ENCODE measurements around the gene ZFAND2A.

The ZFAND2A gene

DNA sequence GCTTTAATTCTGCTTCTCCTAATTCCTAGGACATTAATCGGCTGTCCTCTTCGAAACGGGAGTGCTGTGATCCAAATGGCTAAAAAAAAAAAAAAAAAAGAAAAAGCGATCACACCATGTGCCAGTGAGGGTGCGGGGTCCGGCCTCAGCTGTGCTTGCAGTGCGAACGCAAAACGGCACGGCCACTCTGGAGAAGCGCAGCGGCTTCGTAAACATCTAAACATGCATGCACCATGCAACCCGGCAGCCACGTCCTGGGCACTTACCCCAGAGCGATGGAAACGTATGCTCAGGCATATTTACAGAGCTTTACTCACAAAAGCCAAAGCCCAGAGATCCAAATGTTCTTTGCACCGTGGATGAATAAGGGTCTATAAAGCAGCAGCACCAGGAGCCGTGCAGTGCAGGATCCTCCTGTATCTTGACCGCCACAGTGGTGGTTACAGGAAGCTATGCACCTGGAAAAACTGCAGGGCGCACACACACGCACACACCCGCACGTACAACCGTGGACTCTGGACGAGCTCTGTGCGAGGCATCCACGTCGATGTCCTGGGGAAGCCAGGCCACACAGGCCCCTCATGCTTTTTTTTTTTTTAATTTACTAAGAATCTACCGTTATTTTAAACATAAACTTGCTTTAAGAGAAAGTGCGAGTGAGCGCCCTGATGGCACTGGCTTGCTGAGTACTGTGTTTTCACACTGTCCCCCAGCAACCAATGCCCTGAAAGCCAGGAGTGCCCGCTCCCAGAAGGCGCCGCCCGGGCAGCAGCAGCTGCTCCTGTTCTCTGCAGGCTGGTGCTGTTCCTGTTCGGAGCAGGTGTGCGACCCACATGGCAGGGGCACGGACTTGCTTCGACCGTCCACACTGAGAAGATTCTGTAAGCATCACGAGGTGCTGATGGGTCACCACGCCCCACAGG, 47.1 kb downstream of the ZFAND2A start:
- Mint-ChIP-seq H3K9me3 (peaks cover 2% of the 10 kb centered on the region), H3K27ac (no peak overlapping the region), H3K4me3 (no peak overlapping the region), H3K36me3 (peaks cover 8% of the 10 kb centered on the region), H3K4me1 (peaks cover 4% of the 10 kb centered on the region), H3K27me3 (no peaks in the 10 kb centered on the region)
- no peak for ATAC-seq

DNA sequence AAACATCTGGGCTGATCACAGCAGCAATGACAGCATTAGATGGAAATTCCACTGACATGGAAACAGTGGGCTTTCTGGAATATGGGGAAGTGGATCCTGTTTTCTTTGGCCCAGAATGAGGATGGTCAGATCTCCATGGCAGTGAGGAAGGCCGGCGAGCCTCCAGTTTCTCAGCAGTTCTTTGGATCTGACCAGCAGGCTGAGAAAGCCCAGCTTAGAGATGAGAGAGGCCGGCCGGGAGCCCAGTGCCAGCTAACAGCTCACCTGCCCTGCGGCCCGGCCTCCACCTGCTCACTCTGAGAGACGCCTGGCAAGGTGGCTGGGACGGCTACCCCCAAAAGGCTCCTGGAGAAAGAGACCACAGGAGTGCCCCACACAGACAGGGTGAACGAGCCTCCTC, 47.9 kb downstream of the ZFAND2A start:
- no peak overlapping the region for H3K27ac Mint-ChIP-seq
- no peak overlapping the region for H3K4me3 Mint-ChIP-seq

DNA sequence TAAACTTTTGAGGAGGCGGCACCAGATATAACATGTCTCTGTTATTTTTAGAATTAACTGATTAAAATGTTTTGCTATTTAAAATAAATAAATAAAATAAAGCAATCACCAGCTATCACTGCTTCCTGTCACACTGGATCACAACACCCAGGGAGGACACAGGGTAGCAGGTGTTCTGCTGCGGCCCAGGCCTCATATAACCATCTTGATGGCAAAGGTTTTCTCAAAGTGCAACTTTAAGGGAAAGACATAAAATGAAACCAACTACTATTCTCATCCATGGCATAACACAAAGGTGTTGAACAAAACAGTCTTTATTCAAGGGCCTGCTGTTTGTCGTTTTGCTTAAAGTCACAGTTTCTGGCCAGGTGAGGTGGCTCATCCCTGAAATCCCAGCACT, 48.8 kb downstream of the ZFAND2A start:
- H3K36me3 Mint-ChIP-seq, result peaks cover 5% of the 10 kb centered on the region
- H3K27ac Mint-ChIP-seq, result no peak overlapping the region
- peaks cover 3% of the 10 kb centered on the region for H3K4me1 Mint-ChIP-seq
- H3K9me3 Mint-ChIP-seq, result no peaks in the 10 kb centered on the region
- H3K4me3 Mint-ChIP-seq, result no peak overlapping the region
- H3K27me3 Mint-ChIP-seq, result peaks cover 7% of the 10 kb centered on the region
- ATAC-seq, result no peak

More for the DNA sequence above, 47.9 kb downstream of the ZFAND2A start:
- H3K4me1 Mint-ChIP-seq, result no peaks in the 10 kb centered on the region
- ATAC-seq, result no peak
- H3K9me3 Mint-ChIP-seq, result no peaks in the 10 kb centered on the region
- no peaks in the 10 kb centered on the region for H3K27me3 Mint-ChIP-seq
- peaks cover under 1% of the 10 kb centered on the region for H3K36me3 Mint-ChIP-seq

DNA sequence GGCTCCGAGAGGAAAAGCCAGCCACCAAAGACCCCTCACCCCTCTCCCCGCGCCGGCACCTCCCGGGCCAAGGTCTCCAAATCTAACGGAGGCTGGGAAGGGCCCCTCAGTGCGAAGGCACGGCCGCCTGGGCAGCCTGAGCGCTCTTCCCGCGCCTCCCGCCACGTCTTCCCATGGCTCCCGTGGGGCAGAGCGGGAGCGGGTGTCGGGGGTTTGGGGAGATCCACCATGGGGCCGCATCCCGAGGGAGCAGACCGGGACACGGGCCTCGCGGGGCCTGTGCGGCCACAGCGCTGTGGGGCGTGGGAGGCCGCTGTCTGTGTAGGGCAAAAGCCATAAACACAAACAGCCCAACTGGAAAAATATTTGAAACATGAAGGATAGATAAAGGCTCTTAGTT, 49.6 kb downstream of the ZFAND2A start:
- no peak overlapping the region for H3K4me3 Mint-ChIP-seq

DNA sequence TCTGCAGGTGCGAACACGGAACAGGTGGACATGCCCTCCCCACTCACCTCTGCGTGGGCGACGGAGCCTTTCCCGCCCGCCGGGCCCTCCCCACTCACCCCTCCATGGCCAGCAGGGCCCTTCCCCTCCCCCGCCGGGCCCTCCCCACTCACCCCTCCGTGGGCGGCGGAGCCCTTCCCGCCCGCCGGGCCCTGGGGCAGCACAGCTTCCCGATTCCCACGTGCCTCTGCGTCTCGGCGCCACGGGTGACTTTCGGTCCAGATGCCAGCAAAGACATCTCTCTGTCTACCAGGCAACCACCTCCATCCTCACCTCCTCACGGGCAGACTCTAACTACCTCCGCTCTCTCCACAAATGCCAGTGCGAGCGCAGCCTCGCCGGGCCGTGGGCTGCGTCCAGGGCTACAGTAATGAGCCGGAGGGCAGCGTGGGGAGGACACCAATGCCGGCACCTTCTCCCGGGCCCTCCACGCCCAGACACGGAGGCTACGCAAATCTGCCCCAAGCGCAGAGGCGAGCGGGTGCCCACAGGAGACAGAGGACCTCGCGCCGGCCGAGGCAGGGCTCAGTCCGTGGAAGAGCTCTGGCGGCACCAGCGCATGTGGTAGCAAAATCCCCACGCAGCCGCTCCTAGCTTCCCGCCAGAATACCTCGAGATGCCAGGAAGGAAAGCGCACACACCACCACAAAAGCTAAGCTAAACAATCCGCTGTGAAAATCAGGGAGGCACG, 50.2 kb downstream of the ZFAND2A start:
- Mint-ChIP-seq H3K27me3 (peaks cover 12% of the 10 kb centered on the region), H3K27ac (no peak overlapping the region), H3K4me1 (peaks cover 18% of the 10 kb centered on the region), H3K4me3 (no peak overlapping the region), H3K36me3 (peaks cover 10% of the 10 kb centered on the region), H3K9me3 (no peaks in the 10 kb centered on the region)
- peak; percentile 43 for ATAC-seq

More for the DNA sequence above, 49.6 kb downstream of the ZFAND2A start:
- ATAC-seq, result no peak
- no peaks in the 10 kb centered on the region for H3K9me3 Mint-ChIP-seq
- H3K27ac Mint-ChIP-seq, result no peak overlapping the region
- H3K36me3 Mint-ChIP-seq, result peaks cover 10% of the 10 kb centered on the region
- peaks cover 11% of the 10 kb centered on the region for H3K4me1 Mint-ChIP-seq
- H3K27me3 Mint-ChIP-seq, result peaks cover 12% of the 10 kb centered on the region

DNA sequence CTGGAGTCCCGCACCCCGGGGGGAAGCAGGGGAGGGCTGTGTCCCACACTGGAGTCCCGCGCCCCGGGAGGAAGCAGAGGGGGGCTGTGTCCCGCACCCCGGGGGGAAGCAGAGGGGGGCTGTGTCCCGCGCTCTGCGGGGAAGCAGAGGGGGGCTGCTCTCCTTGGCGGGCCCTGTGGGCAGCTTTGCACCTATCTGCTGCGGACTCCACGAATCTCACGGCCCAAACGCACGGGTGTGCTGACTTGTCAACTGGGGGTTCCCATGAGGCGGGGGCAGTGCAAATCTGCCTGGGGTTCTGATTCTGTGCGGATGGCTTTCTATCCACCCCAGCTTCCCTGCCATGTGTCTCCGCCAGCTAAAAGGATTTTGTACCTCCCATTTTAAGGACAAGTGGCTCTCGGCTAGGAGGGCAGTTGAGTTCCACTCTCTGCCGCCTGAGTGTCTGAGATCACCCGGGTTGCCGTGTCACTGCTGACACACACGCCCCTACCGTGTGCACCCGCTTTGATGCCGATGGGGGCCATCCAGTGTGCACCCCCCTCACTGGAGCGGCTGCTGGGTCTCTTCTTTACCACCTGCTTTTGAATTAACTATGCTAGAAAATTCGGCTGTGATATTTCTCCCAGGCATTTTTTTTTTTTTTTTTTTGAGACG, 51.6 kb downstream of the ZFAND2A start:
- Mint-ChIP-seq H3K4me3 (no peak overlapping the region), H3K27ac (no peak overlapping the region), H3K27me3 (peaks cover 12% of the 10 kb centered on the region), H3K9me3 (no peaks in the 10 kb centered on the region), H3K36me3 (peaks cover 10% of the 10 kb centered on the region), H3K4me1 (peaks cover 31% of the 10 kb centered on the region)
- no peak for ATAC-seq

DNA sequence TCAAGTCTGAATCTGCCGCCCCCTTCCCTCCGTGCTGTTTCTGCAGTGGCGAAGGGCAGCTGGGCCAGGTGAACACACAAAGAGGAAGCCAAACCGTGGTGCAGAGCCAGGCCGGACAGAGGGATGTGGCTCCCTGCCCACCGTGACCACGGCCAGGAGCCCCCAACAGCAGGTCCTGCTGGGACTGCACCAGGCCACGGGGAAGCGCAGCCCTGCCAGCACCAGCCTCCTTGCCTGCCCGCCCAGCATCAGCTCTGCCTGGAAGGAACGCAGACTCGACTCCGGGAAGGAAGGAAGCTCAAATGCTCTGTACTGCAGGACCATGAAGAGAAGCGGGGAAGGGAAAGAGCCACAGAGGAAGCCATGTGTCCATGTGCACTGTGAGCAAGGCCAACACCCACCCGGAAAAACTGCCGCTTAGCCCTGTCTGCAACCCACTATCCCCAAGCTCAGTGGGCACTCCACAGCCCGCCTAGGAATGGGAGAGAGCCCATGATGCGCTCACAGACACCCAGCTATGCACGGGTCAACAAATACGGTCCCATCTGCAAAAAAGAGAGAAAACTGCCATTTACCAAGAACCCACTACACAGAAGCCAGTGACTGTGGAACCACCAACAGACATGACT, 53.1 kb downstream of the ZFAND2A start:
- Mint-ChIP-seq H3K4me1 (peaks cover 43% of the 10 kb centered on the region), H3K27ac (no peak overlapping the region), H3K36me3 (peaks cover 10% of the 10 kb centered on the region), H3K27me3 (peaks cover 12% of the 10 kb centered on the region), H3K4me3 (no peak overlapping the region), H3K9me3 (no peaks in the 10 kb centered on the region)
- ATAC-seq, result no peak

DNA sequence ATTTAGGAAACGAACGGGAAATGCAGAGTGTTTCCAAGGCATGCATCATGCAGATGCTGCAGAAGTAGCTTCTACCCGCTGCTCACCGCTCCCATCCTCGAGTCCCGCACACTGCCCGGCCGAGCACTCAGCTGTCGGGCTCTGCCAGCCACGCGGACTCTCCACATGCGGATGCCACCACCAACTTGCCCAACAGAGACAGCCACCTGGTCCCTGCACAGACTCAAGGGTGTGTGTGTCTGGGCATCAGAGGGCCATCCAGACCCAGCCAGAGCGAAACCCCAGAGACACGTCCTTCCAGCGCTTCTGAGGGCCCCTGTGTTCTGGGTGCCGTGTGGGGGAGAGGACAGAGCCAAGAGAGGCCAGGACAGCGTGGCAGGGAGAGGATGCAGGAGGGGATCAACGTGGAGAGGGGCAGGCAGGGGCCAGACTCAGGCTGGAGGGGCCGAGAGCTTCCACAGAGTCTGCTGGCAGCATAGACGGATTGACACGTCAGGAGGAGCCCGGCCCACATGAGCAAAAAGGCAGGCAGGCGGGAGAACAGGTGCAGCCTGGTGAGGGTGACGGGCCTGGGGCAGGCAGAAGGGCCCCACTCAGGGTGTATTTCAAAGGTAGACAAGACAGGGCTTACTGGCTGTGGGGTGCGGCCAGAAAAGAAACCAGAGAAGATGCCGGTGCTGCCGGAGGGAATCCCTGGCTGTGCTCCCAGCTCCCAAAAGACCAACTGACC, 53.8 kb downstream of the ZFAND2A start:
- Mint-ChIP-seq H3K27me3 (peaks cover 12% of the 10 kb centered on the region), H3K4me1 (peaks cover 43% of the 10 kb centered on the region), H3K27ac (peak overlapping the region; percentile 86), H3K36me3 (peaks cover 10% of the 10 kb centered on the region), H3K9me3 (no peaks in the 10 kb centered on the region), H3K4me3 (no peak overlapping the region)
- no peak for ATAC-seq

DNA sequence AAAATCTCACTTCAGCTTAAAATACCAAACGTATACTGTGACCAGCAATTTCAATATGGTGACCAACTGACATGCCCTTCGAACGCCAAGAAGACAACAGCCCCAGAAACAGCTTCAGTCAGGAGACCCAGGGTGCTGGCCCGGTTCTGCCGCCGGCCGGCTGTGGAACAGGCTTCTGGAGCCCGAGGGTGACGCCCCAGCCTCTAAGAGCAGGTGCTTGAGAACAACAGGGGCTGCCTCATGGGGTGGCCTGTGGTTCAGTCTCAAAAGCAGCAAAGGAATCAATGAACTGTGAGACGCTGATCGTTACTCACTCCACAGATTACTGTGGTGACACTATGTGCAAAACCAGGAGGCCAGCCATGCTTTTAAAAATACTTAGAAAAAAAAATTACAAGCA, 54.8 kb downstream of the ZFAND2A start:
- peak; percentile 81 for ATAC-seq
- no peaks in the 10 kb centered on the region for H3K9me3 Mint-ChIP-seq
- peak overlapping the region; percentile 86 for H3K27ac Mint-ChIP-seq
- H3K36me3 Mint-ChIP-seq, result peaks cover 10% of the 10 kb centered on the region
- H3K4me3 Mint-ChIP-seq, result peak overlapping the region; percentile 56
- peaks cover 12% of the 10 kb centered on the region for H3K27me3 Mint-ChIP-seq
- peaks cover 43% of the 10 kb centered on the region for H3K4me1 Mint-ChIP-seq

DNA sequence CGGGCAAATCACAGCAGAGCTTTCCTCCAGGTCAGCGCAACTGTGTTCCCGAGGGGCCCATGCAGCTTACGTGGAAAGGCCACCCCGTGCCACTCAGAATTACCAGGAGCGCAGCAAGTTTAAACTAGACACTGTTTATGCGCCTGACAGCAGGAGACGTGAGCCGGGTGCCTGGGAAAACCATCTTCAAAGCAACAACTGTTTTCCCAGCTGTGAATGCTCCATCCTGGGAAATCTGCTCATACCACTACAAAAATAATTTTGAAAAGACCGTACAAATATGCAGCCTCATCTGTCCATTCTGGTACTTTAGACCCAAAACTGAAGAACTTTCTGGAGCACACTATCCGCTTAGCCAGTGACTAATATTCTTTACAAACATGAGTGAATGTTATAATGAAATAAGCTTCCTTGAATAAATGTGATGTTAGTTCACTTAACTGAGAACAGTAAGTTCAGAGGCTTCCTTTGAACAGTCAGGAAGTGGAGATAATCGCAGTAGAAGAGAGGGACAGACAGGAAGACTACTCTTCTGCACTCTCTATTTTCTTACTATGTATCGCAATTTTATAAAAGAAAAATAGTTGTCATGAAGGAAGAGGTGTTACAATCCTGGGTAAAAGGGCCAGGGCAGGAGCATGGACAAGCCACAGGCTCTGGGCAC, 55.3 kb downstream of the ZFAND2A start:
- peak overlapping the region; percentile 86 for H3K27ac Mint-ChIP-seq

DNA sequence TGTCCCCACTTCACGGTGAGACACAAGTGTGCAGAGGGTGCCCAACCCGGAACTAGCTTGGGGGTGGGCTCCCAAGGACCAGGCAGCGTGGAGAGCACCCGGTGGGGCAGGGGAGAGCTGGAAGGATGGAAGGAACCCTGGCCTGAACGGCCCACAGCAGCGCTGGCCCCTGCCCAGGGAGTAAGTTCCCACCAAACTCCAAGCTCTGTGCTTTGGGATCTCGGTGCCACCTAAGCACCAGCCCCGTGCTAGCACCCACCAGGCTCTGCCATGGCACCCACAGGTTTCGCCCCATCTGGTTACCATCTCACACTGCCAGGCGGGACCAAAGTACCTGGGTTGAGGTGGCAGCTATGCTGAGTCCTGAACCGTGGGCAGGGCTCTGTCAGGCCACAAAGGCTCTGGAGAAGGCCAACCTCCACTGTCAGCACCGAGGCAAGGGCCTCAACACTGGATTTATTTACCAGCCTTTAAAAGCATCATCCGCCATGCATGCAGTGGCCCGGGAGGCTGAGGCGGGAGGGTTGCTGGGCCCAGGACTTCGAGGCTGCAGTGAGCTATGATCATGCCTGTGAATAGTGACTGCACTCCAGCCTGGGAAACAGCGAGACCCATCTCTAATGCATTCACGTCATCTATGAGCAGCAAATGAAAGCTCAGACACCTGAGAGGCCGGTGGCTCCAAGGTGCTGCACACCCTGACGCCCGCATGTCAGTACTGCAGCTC, 56.0 kb downstream of the ZFAND2A start:
- ATAC-seq, result no peak
- Mint-ChIP-seq H3K9me3 (no peaks in the 10 kb centered on the region), H3K4me1 (peaks cover 43% of the 10 kb centered on the region), H3K27ac (peak overlapping the region; percentile 86), H3K36me3 (peaks cover 17% of the 10 kb centered on the region), H3K27me3 (peaks cover 12% of the 10 kb centered on the region), H3K4me3 (peak overlapping the region; percentile 68)

More for the DNA sequence above, 55.3 kb downstream of the ZFAND2A start:
- no peak for ATAC-seq
- peaks cover 43% of the 10 kb centered on the region for H3K4me1 Mint-ChIP-seq
- H3K9me3 Mint-ChIP-seq, result no peaks in the 10 kb centered on the region
- H3K27me3 Mint-ChIP-seq, result peaks cover 12% of the 10 kb centered on the region
- peaks cover 11% of the 10 kb centered on the region for H3K36me3 Mint-ChIP-seq
- H3K4me3 Mint-ChIP-seq, result peak overlapping the region; percentile 56

DNA sequence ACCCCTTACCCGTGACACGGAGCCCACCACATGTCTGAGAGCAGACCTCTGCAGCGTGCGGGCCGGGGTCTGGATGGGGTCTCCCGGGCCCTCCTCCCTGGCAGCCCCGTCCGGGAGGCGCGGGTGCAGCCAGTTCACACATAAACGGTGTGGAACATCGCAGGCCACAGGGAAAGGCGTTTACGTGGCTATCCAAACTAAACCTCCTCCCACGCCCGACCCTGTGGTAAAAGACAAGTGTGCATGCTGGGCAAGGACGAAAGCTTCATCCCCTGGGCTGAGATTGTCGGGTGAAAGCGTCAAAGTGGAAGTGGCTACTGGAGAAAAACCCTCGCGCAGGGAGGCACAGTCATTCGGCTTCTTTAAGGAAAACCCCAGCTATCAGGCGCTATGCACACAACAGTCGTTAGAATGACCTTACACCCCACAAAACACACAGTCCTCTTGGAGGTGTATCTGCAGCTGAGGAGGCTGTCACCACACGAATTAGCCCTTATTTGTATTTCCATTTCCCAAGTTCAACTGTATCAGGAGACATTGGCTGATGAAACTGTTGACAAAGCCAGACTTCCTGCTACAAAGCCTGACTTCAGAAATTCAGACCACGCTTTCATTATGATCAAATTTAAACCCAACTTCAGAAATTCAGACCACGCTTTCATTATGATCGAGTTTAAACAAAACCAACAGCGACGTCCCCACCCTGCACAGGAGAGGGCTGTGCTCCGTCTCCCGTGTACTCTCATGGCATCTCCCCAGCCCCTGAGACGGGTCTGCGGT, 56.8 kb downstream of the ZFAND2A start:
- Mint-ChIP-seq H3K4me3 (peak overlapping the region; percentile 68), H3K9me3 (peaks cover 1% of the 10 kb centered on the region), H3K36me3 (peaks cover 21% of the 10 kb centered on the region), H3K27me3 (peaks cover 12% of the 10 kb centered on the region), H3K27ac (peak overlapping the region; percentile 86), H3K4me1 (peaks cover 46% of the 10 kb centered on the region)
- ATAC-seq, result peak; percentile 80

Measured in stimulated activated memory B cell treated with anti-CD40 and anti-IgM and Interleukin-4, amounts not matched to agents 10 μg/mL and 1 μg/mL and 100 μg/mL, for 72 hours (primary cell).